Natural killer cell (primary cell): ENCODE results near the gene SDC4. TPM values are rescaled to one million over a fixed set of nuclear protein-coding genes. Genes with fewer than 3 reads are reported as not detected.

ENCODE experiments used
- ATAC-seq, 3 donors: fragments of 150-1000 bp in 2 of 3; fragments of 200-7000 bp in 1 of 3; cut with Tn5 transposase; 1 replicate in 1 of 3; 2 replicates in 2 of 3; pipeline ENCODE4 v1.10.0; 2021; ENCODE audit warnings: mild to moderate bottlenecking in 2 of 3, moderate library complexity in 2 of 3
- DNase-seq, 2 donors: peaks; one replicate each; pipeline versions ENCODE4 v3.0.0 to v3.0.0-alpha.2; 2013 to 2021; ENCODE audit warnings: mixed read lengths in 1 of 2
- H3K27ac ChIP-seq: one replicate; pipeline ENCODE4 v1.5.1; 2013; ENCODE audit warnings: mild to moderate bottlenecking, low read length
- H3K27me3 ChIP-seq: one replicate; pipeline ENCODE4 v1.6.1; 2013; ENCODE audit warnings: low read length; ENCODE audit not compliant: control insufficient read depth, insufficient read depth
- H3K36me3 ChIP-seq: one replicate; pipeline ENCODE4 v1.6.1; 2013; ENCODE audit warnings: low read length; ENCODE audit not compliant: control insufficient read depth, insufficient read depth
- H3K4me1 ChIP-seq: one replicate; pipeline ENCODE4 v1.6.1; 2013; ENCODE audit warnings: low read length; ENCODE audit not compliant: control insufficient read depth, insufficient read depth
- H3K4me3 ChIP-seq: one replicate; pipeline ENCODE4 v1.5.1; 2013; ENCODE audit warnings: low read length
- H3K9me3 ChIP-seq: one replicate; pipeline ENCODE4 v1.6.1; 2013; ENCODE audit warnings: low read length; ENCODE audit not compliant: control insufficient read depth, insufficient read depth
- H3K27ac Mint-ChIP-seq, 2 donors: one replicate each; pipeline ENCODE4 v1.8.0; 2022; ENCODE audit warnings: mild to moderate bottlenecking in 2 of 2, mixed read lengths in 2 of 2, moderate library complexity in 1 of 2
- H3K27me3 Mint-ChIP-seq, 2 donors: one replicate each; pipeline ENCODE4 v1.8.0; 2022; ENCODE audit warnings: low read depth in 2 of 2, mixed read lengths in 2 of 2
- H3K36me3 Mint-ChIP-seq: one replicate; pipeline ENCODE4 v1.8.0; 2022; ENCODE audit warnings: mixed read lengths
- H3K4me1 Mint-ChIP-seq, 2 donors: one replicate each; pipeline ENCODE4 v1.8.0; 2022; ENCODE audit warnings: mixed read lengths in 2 of 2
- H3K4me3 Mint-ChIP-seq: one replicate; pipeline ENCODE4 v1.8.0; 2022; ENCODE audit warnings: mild to moderate bottlenecking, moderate library complexity, mixed read lengths
- H3K9me3 Mint-ChIP-seq, 2 donors: one replicate each; pipeline ENCODE4 v1.8.0; 2022; ENCODE audit warnings: mixed read lengths in 2 of 2
- CTCF ChIP-seq: fragments of 200-600 bp; IDR thresholded peaks from one replicate; pipeline ENCODE4 v1.8.0; 2022; ENCODE audit warnings: antibody characterized with exemption
- WGBS: methylation state at CpG from one replicate; pipeline ENCODE4 v1.1.7; 2013; ENCODE audit warnings: missing lambda C conversion rate; ENCODE audit not compliant: insufficient coverage; 5-methylcytosine and 5-hydroxymethylcytosine counted together
- intact Hi-C: fragments of 100-400 bp; cut with micrococcal nuclease; formaldehyde crosslinking; loops from one replicate; pipeline ENCODE4 v1.14.2; 2022
- total RNA-seq, 4 donors: library from RNA; stranded (reverse); fragments of 120-200 nt in 1 of 4; gene quantifications; one replicate each; pipeline versions ENCODE4 v1.2.3 to v1.2.4, GENCODE V29; 2013 to 2022

SDC4 gene
- total RNA-seq, 3 donors from 2014 or later (not counting 1 experiment from before 2014, with no cell fraction given) = 0.45 to 1.8 (median 1.5) TPM

- Mint-ChIP-seq H3K4me1 (peaks cover 0 to 6% of the 10 kb centered on the region in 2 donors), H3K9me3 (no peaks in the 10 kb centered on the region), H3K27me3 (peaks cover 34 to 38% of the 10 kb centered on the region in 2 donors), H3K27ac (no peak overlapping the region), H3K36me3 (no peaks in the 10 kb centered on the region), H3K4me3 (no peak overlapping the region)
- ATAC-seq (no peak), DNase-seq (no peak)
- no peaks in the 10 kb centered on the region for H3K27me3 ChIP-seq
- H3K4me1 ChIP-seq = peaks cover 23% of the 10 kb centered on the region
- H3K36me3 ChIP-seq = no peaks in the 10 kb centered on the region
- no peak overlapping the region for H3K27ac ChIP-seq
- H3K9me3 ChIP-seq = peaks cover 4% of the 10 kb centered on the region
- WGBS = 77% methylated on average over 7 of the region's 7 CpGs
- H3K4me3 ChIP-seq = no peak overlapping the region
- TF ChIP-seq CTCF = no peak
- intact Hi-C loops = no loop called here
These were observed 29.8 kb downstream of the SDC4 start for GRCh38 chr20:45318386-45318939.

DNA sequence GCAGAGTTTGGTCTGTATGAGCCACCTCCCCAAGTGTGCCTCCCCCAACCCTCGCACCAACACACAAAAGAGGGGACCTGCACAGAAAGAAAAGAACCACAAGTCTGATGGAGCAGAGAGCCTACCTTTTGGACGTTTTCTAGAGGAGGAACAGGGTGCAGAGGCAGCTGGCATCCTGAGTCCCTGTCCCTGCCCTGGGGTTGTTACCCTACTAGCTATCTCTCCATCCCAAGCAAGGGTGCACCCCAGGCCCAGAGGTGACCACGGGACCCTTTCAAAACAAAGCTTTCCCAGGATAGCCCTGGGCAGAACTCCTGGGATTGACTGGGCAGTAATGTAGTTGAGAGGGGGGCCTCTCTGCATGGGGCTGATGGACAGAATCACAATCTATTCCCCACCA is 30.4 kb downstream of the SDC4 start:
- no peak overlapping the region for H3K27ac Mint-ChIP-seq
- peaks cover 35 to 38% of the 10 kb centered on the region in 2 donors for H3K27me3 Mint-ChIP-seq
- H3K36me3 ChIP-seq = no peaks in the 10 kb centered on the region
- peaks cover 4% of the 10 kb centered on the region for H3K9me3 ChIP-seq
- H3K4me1 ChIP-seq = peaks cover 23% of the 10 kb centered on the region
- H3K4me3 ChIP-seq = no peak overlapping the region
- H3K36me3 Mint-ChIP-seq = no peaks in the 10 kb centered on the region
- 70% methylated on average over 2 of the region's 3 CpGs for WGBS
- DNase-seq (no peak), ATAC-seq (no peak)
- intact Hi-C loops = no loop called here
- H3K4me3 Mint-ChIP-seq = no peak overlapping the region
- no peak overlapping the region for H3K27ac ChIP-seq
- TF ChIP-seq CTCF = no peak
- peaks cover 0 to 6% of the 10 kb centered on the region in 2 donors for H3K4me1 Mint-ChIP-seq
- no peaks in the 10 kb centered on the region for H3K9me3 Mint-ChIP-seq
- H3K27me3 ChIP-seq = no peaks in the 10 kb centered on the region

- Histone ChIP-seq H3K27ac (no peak overlapping the region), H3K27me3 (peaks cover 2% of the 10 kb centered on the region), H3K4me1 (peaks cover 20% of the 10 kb centered on the region), H3K9me3 (peaks cover 2% of the 10 kb centered on the region), H3K36me3 (no peaks in the 10 kb centered on the region), H3K4me3 (no peak overlapping the region)
- ATAC-seq = no peak
- intact Hi-C loops = no loop called here
- no peak for TF ChIP-seq CTCF
- no peaks in the 10 kb centered on the region for H3K36me3 Mint-ChIP-seq
- H3K27ac Mint-ChIP-seq = no peak overlapping the region
- peaks cover 40 to 42% of the 10 kb centered on the region in 2 donors for H3K27me3 Mint-ChIP-seq
- DNase-seq = no peak
- 29% methylated on average over 71 of the region's 71 CpGs for WGBS
- peaks cover 0 to 9% of the 10 kb centered on the region in 2 donors for H3K4me1 Mint-ChIP-seq
- H3K9me3 Mint-ChIP-seq = no peaks in the 10 kb centered on the region
- H3K4me3 Mint-ChIP-seq = no peak overlapping the region
These were observed 31.8 kb downstream of the SDC4 start for GRCh38 chr20:45316150-45317080.
